ENCODE measurements around the gene TIMP2. TPM values are rescaled to one million over a fixed set of nuclear protein-coding genes. Genes with fewer than 3 reads are reported as not detected.

The TIMP2 gene
- total and polyA plus RNA-seq, 8 donors, result 20.9 to 100.0 (median 47.2) TPM

DNA sequence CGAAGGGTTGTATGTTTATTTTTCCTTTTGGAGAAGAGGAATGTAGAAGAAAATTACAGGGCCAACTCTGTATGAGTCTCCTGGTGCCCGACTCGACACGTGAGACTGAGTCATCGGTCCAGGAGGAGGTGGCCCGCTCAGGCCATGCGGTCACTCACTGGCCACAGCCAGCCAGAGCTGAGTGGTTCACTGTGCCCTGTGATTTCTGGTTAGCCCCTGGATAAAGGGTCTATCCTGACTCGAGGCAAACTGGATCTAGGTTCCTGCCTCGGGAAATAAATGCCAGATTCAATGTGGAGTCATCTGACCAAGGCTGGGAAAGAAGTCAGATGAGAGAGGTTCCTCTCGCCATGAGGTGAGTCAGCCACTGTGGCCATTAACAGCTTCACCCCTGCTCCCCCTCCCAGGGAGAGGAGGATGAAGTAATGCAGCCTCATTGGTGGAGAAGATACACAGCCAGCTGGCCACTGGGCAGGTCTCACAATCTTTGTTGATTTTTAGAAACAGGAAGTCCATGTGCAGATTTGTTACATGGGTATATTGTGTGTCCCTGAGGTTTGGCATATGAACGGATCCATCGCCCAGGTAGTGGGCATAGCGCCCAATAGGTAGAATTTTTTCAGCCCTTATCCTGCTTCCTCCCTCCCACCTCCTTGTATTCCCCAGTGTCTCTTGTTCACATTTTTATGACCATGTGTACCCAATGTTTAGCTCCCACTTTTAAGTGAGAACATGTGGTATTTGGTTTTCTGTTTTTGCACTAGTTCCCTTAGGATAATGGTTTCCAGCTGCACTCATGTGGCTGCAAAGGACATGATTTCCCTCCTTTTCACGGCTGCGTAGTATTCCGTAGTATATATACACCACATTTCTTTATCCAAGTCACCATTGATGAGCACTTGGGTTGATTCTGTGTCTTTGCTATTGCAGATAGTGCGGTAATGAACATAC, 62.8 kb downstream of the TIMP2 start:
- Histone ChIP-seq H3K4me1 (peaks cover 11 to 59% (median 25%) of the 10 kb centered on the region in 4 donors), H3K36me3 (peaks cover 0 to 23% (median 12%) of the 10 kb centered on the region in 4 donors), H3K27me3 (no peaks in the 10 kb centered on the region), H3K4me3 (no peak overlapping the region), H3K9me3 (no peaks in the 10 kb centered on the region), H3K27ac (peak overlapping the region; percentile 75 to 90 (median 86))
- intact Hi-C loops (cut with DNase I; ENCODE audit: low total_unique reads), result no loop called here
- peak; percentile 33 to 86 (median 62) for TF ChIP-seq POLR2AphosphoS5 (IDR thresholded peaks at IDR 0.05)
- TF ChIP-seq EP300 (IDR thresholded peaks at IDR 0.05), result no peak
- DNase-seq, result peak; percentile 63 to 76
- 45 to 67% (median 59%) methylated on average over 17 of the region's 17 CpGs for WGBS, 5 donors

- Histone ChIP-seq H3K27ac (peak overlapping the region; percentile 15 to 90 (median 86)), H3K36me3 (peaks cover 3 to 34% (median 22%) of the 10 kb centered on the region in 4 donors), H3K9me3 (no peaks in the 10 kb centered on the region), H3K4me3 (no peak overlapping the region), H3K4me1 (peaks cover 9 to 48% (median 21%) of the 10 kb centered on the region in 4 donors), H3K27me3 (no peaks in the 10 kb centered on the region)
- intact Hi-C loops (cut with DNase I; ENCODE audit: low total_unique reads), result no loop called here
- no peak for DNase-seq
- TF ChIP-seq EP300 (IDR thresholded peaks at IDR 0.05) (no peak), POLR2AphosphoS5 (IDR thresholded peaks at IDR 0.05) (no peak), POLR2A (IDR thresholded peaks at IDR 0.05) (no peak)
- TF ChIP-seq, protein P1, sequence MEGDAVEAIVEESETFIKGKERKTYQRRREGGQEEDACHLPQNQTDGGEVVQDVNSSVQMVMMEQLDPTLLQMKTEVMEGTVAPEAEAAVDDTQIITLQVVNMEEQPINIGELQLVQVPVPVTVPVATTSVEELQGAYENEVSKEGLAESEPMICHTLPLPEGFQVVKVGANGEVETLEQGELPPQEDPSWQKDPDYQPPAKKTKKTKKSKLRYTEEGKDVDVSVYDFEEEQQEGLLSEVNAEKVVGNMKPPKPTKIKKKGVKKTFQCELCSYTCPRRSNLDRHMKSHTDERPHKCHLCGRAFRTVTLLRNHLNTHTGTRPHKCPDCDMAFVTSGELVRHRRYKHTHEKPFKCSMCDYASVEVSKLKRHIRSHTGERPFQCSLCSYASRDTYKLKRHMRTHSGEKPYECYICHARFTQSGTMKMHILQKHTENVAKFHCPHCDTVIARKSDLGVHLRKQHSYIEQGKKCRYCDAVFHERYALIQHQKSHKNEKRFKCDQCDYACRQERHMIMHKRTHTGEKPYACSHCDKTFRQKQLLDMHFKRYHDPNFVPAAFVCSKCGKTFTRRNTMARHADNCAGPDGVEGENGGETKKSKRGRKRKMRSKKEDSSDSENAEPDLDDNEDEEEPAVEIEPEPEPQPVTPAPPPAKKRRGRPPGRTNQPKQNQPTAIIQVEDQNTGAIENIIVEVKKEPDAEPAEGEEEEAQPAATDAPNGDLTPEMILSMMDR (IDR thresholded peaks at IDR 0.05), result no peak
- 78 to 90% (median 85%) methylated on average over 4 of the region's 4 CpGs for whole genome bisulfite sequencing, 5 donors
Observed at GRCh38 chr17:78861229-78861628, 64.0 kb downstream of the TIMP2 start.

DNA sequence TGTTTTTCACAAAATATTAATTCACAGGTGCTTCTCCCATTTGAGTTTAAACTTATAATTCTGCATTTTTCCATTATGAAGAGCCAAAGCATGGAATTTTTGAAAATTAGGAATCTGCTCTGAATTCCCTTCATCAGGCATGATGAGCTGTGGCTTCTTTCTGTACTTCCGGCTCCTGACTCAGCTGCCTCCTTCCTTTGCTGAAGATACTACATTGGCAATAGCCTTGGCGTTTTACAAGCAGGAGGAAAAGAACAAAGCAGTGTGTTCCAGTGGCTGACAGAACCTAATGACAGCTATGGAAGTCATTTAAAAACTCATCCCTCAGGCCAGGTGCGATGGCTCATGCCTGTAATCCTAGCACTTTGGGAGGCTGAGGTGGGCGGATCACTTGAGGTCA, 66.1 kb downstream of the TIMP2 start:
- 79 to 93% (median 87%) methylated on average over 4 of the region's 4 CpGs for WGBS, 5 donors
- DNase-seq, result no peak
- Histone ChIP-seq H3K9me3 (no peaks in the 10 kb centered on the region), H3K27me3 (no peaks in the 10 kb centered on the region), H3K36me3 (peaks cover 13 to 56% (median 40%) of the 10 kb centered on the region in 4 donors), H3K4me1 (peaks cover 0 to 38% (median 11%) of the 10 kb centered on the region in 4 donors), H3K4me3 (no peak overlapping the region), H3K27ac (peak overlapping the region in 1 of 5 donors; percentile 3)
- TF ChIP-seq POLR2A (IDR thresholded peaks at IDR 0.05) (no peak), EP300 (IDR thresholded peaks at IDR 0.05) (no peak), POLR2AphosphoS5 (IDR thresholded peaks at IDR 0.05) (no peak)
- TF ChIP-seq, protein P1 (IDR thresholded peaks at IDR 0.05), result no peak
- intact Hi-C loops (cut with DNase I; ENCODE audit: low total_unique reads), result no loop called here

DNA sequence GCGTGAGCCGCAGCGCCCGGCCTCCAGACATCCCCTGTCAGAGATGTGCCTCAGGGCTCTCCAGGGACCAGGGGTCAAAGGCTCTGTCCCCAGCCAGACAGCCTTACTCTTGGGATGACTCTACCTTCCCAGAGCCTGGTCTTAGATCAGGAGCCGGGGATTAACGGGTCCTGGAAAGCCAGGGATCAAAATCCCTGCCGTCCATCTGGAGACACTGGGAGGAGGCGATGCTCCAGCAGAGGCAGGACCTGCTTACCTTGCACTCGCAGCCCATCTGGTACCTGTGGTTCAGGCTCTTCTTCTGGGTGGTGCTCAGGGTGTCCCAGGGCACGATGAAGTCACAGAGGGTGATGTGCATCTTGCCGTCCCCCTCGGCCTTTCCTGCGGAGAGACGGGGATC, 67.9 kb downstream of the TIMP2 start:
- peaks cover 13 to 58% (median 48%) of the 10 kb centered on the region in 4 donors for H3K36me3 ChIP-seq

More for the DNA sequence above, 67.9 kb downstream of the TIMP2 start:
- Histone ChIP-seq H3K4me1 (peaks cover 0 to 26% (median 7%) of the 10 kb centered on the region in 4 donors), H3K27ac (no peak overlapping the region), H3K9me3 (no peaks in the 10 kb centered on the region), H3K27me3 (no peaks in the 10 kb centered on the region), H3K4me3 (no peak overlapping the region)
- TF ChIP-seq POLR2AphosphoS5 (IDR thresholded peaks at IDR 0.05), result no peak
- TF ChIP-seq POLR2A (IDR thresholded peaks at IDR 0.05), result no peak
- TF ChIP-seq EP300 (IDR thresholded peaks at IDR 0.05), result no peak
- TF ChIP-seq, protein P1 (IDR thresholded peaks at IDR 0.05), result no peak
- intact Hi-C loops (cut with DNase I; ENCODE audit: low total_unique reads), result no loop called here
- 91 to 95% (median 94%) methylated on average over 13 to 14 of the region's 14 CpGs for WGBS, 5 donors
- DNase-seq, result no peak
